Ectodermal cell (in vitro differentiated cells): ENCODE measurements around the gene DAPK2.
"Not testable (repeated sequence)": the region's sequence is repeated elsewhere in the genome, so short reads cannot be mapped to it uniquely, and the experiment has no call there.

Experiments used
- H3K27ac ChIP-seq: 2 replicates; pipeline ENCODE4 v1.7.0; 2013; ENCODE audit warnings: mild to moderate bottlenecking, low read depth, low read length; ENCODE audit not compliant: insufficient read depth, poor library complexity, severe bottlenecking
- H3K27me3 ChIP-seq: 2 replicates; pipeline ENCODE4 v1.7.0; 2013; ENCODE audit warnings: mild to moderate bottlenecking, low read length; ENCODE audit not compliant: insufficient read depth, control insufficient read depth, poor library complexity, severe bottlenecking
- H3K36me3 ChIP-seq: one replicate; pipeline ENCODE4 v1.7.0; 2013; ENCODE audit warnings: low read length; ENCODE audit not compliant: control insufficient read depth, insufficient read depth
- H3K4me1 ChIP-seq: one replicate; pipeline ENCODE4 v1.7.0; 2013; ENCODE audit warnings: low read length; ENCODE audit not compliant: control insufficient read depth, insufficient read depth
- H3K4me3 ChIP-seq: 2 replicates; pipeline ENCODE4 v1.7.0; 2013; ENCODE audit warnings: low read depth, low read length, control low read depth; ENCODE audit not compliant: insufficient read depth
- H3K9me3 ChIP-seq: 2 replicates; pipeline ENCODE4 v1.7.0; 2013; ENCODE audit warnings: mild to moderate bottlenecking, low read length, moderate library complexity; ENCODE audit not compliant: control insufficient read depth
- WGBS, 2 experiments: methylation state at CpG; one replicate each; pipeline ENCODE4 v1.1.7; 2013; ENCODE audit warnings: missing lambda C conversion rate in 2 of 2; 5-methylcytosine and 5-hydroxymethylcytosine counted together

Gene DAPK2

DNA sequence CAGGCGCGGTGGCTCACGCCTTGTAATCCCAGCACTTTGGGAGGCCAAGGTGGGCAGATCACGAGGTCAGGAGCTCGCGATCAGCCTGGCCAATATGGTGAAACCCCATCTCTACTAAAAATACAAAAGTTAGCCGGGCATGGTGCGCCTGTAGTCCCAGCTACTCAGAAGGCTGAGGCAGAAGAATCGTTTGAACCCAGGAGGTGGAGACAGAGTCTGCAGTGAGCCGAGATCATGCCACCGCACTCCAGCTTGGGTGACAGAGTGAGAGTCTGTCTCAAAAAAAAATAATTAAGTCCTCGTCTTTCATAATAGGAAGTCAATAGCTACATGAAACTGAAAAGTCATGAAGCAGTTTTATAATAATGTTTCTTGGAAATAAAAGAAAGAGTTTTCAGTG is 7.4 kb upstream of the DAPK2 start:
- H3K36me3 ChIP-seq, H3K9me3 ChIP-seq, H3K27me3 ChIP-seq, H3K4me3 ChIP-seq, H3K27ac ChIP-seq: not testable (repeated sequence)
- peaks cover 11% of the 10 kb centered on the region for H3K4me1 ChIP-seq
- 90 to 93% methylated on average over 12 of the region's 12 CpGs for WGBS, 2 experiments

DNA sequence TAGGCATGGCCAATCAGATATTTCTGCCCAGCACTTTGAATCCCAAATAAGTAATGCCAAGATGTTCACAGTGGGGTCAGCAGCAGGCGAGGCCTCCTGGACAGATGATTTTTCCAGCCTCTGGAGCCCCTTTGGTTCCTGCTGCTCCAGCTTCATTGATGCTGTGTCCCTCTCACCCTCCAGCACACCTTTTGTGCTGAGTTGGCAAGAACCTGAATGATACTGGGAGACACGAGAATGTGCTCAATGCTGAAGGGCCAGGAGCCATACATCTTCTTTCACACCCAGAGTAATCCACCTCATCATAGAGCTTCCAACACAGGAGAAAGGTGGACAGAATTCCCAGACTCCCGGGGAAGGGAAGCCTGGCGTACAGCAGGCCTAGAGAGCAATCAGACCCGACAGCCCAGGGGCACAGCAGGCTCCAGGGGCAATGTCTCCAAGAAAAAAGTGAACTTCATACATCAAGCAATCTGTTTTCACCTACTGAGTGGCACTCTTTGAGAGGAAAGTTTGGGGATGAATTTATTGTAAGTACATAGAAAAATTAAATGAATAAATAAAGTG is 6.7 kb upstream of the DAPK2 start:
- Histone ChIP-seq H3K36me3 (no peaks in the 10 kb centered on the region), H3K27ac (no peak overlapping the region)
- WGBS, 2 experiments: 90 to 91% methylated on average over 5 of the region's 5 CpGs

DNA sequence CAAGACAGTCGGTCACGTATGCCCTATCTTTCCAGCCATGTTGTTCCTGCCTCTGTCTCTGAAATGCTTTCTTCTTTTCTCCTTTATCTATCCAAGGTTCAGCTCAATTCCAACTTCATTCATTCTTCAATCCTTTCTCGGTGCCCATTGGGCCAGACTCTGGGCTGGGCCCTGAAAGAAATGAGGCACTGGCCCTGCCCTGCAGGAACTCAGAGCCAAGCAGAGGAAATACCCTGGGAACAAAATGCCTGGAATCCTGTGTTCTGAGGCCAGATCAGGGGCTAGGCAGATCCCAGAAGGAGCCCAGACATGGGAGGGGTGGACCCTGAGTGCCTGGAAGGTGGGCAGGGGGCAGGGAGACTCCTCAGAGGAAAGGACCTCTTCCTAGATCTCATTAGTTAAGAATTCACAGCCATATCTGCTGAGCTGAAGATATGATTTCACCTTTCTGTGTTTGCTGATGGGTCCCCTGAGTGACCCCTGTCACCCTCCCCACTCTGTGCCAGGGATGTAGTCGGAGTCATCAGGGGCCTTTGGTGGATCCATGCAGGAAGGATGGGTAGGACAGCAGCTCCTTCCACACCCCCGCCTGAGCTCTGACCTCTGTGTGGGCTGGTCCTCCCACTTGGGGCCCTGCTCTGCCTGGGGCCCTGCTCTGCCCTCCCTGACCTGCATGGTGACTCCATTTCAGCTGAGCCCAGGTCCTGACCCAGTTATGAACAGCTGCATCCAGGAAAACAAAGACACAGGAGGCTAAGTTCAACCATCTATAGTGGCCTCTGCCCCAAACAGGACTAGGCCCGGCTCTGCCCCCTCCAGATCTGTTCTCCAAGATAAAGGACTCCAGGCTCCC is 5.3 kb upstream of the DAPK2 start:
- Histone ChIP-seq H3K4me3 (no peak overlapping the region), H3K36me3 (no peaks in the 10 kb centered on the region), H3K4me1 (peaks cover 11% of the 10 kb centered on the region)

More for the DNA sequence above, 6.7 kb upstream of the DAPK2 start:
- no peaks in the 10 kb centered on the region for H3K27me3 ChIP-seq
- peaks cover 11% of the 10 kb centered on the region for H3K4me1 ChIP-seq
- H3K4me3 ChIP-seq: no peak overlapping the region
- H3K9me3 ChIP-seq: no peaks in the 10 kb centered on the region

GRCh38 chr15:64051093-64051402 is 4.8 kb upstream of the DAPK2 start:
- Histone ChIP-seq H3K9me3 (no peaks in the 10 kb centered on the region), H3K27me3 (peaks cover 14% of the 10 kb centered on the region), H3K36me3 (no peaks in the 10 kb centered on the region), H3K4me3 (no peak overlapping the region), H3K27ac (no peak overlapping the region), H3K4me1 (peaks cover 11% of the 10 kb centered on the region)
- WGBS, 2 experiments: 94 to 100% methylated on average over 2 of the region's 2 CpGs

More for the DNA sequence above, 5.3 kb upstream of the DAPK2 start:
- 92% methylated on average over 5 of the region's 6 CpGs for WGBS, 2 experiments
- H3K9me3 ChIP-seq: no peaks in the 10 kb centered on the region
- H3K27me3 ChIP-seq: peaks cover 11% of the 10 kb centered on the region
- no peak overlapping the region for H3K27ac ChIP-seq

DNA sequence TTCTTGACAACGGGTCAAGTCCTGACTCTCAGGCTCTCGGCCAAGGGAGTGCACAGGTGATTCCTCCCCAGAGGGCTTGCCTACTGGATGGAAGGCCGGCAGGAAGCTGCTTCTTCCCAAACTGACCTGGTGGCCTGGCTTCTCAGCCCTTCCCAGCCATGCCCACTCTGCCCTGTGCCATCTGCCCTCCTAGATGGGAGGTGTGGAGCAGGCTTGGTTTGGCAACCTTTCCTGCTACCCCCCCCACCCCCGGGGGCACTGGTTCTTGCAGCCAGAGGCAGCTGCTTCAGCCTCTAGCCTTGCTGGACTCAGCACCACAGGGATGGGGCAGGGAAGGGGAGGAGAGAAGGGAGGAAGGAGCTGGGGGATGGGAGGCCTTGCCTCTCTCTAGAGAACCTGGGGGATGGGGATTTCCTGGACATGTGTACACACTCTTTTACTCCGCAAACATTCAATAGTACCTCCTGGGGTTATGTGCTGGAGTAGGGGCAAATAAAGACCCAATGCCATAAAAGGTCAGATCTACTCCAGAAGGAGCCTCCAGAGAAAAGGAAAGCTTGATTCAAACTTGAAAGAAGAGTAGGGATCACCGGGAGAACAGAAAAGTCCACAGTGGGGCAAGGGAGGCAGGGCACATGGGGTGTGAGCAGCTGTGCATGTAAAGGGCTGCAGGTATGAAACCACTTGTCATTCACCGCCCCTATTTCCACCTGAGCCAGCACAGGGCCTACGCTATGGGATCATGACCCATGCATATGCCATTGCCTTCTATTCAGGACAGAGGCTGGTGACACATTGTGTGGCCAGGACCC is 4.2 kb upstream of the DAPK2 start:
- peaks cover 11% of the 10 kb centered on the region for H3K4me1 ChIP-seq
- H3K27ac ChIP-seq: no peak overlapping the region
- peaks cover 20% of the 10 kb centered on the region for H3K27me3 ChIP-seq
- H3K9me3 ChIP-seq: no peaks in the 10 kb centered on the region
- no peaks in the 10 kb centered on the region for H3K36me3 ChIP-seq
- WGBS, 2 experiments: 82 to 84% methylated on average over 7 to 8 of the region's 8 CpGs
- H3K4me3 ChIP-seq: no peak overlapping the region

DNA sequence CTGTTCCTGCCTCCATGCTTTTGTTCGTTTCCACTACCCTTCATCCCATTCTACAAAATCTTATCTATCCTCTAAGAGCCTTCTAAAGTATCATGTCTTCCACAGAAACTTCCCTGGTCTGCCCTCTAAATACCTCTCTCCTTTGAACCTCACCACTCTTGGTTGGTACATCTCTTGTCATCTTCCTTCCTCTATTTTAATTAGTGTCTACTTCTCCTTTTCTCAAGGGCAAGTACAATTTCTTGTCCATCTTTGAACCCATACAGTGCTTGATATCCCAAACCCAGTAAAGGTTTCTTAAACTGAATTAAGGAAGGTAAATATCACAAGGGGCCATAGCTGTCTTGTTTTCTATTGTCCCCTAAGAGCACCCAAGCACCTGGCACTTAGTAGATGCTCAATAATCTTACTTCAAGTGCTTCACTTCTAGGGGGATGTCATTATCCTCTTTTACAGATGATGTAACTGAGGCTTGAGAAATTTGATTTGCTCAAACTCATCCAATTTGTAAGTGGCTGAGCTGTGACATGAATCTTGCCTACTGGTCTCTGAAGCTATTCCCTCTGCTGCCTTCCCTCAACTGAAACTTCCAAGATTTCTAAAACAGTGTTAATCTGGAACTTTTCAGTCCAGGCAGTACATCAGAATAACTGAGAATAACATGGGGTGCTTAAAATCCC is 2.6 kb upstream of the DAPK2 start:
- WGBS, 2 experiments: 92 to 96% methylated on average over 1 of the region's 1 CpG
- no peaks in the 10 kb centered on the region for H3K36me3 ChIP-seq
- peaks cover 27% of the 10 kb centered on the region for H3K27me3 ChIP-seq

GRCh38 chr15:64045774-64046420 is 388 bp downstream of the DAPK2 start:
- Histone ChIP-seq H3K4me1 (peaks cover 7% of the 10 kb centered on the region), H3K4me3 (peak overlapping the region; percentile 49), H3K36me3 (no peaks in the 10 kb centered on the region), H3K27ac (no peak overlapping the region), H3K27me3 (peaks cover 27% of the 10 kb centered on the region), H3K9me3 (no peaks in the 10 kb centered on the region)
- 12% methylated on average over 76 of the region's 76 CpGs for WGBS, 2 experiments

More for the DNA sequence above, 2.6 kb upstream of the DAPK2 start:
- Histone ChIP-seq H3K4me3 (no peak overlapping the region), H3K9me3 (no peaks in the 10 kb centered on the region), H3K4me1 (peaks cover 11% of the 10 kb centered on the region), H3K27ac (no peak overlapping the region)

GRCh38 chr15:64045101-64045435 is 1.2 kb downstream of the DAPK2 start:
- H3K4me3 ChIP-seq: no peak overlapping the region
- no peak overlapping the region for H3K27ac ChIP-seq
- H3K36me3 ChIP-seq: no peaks in the 10 kb centered on the region
- no peaks in the 10 kb centered on the region for H3K4me1 ChIP-seq
- no peaks in the 10 kb centered on the region for H3K9me3 ChIP-seq
- WGBS, 2 experiments: 94 to 97% methylated on average over 5 of the region's 5 CpGs
- H3K27me3 ChIP-seq: peaks cover 27% of the 10 kb centered on the region

- Histone ChIP-seq H3K36me3 (no peaks in the 10 kb centered on the region), H3K9me3 (no peaks in the 10 kb centered on the region), H3K4me1 (no peaks in the 10 kb centered on the region), H3K4me3 (no peak overlapping the region), H3K27ac (no peak overlapping the region), H3K27me3 (peaks cover 27% of the 10 kb centered on the region)
- WGBS, 2 experiments: 91 to 97% methylated on average over 7 of the region's 7 CpGs
These were observed 1.8 kb downstream of the DAPK2 start for GRCh38 chr15:64044300-64045100.
